C4-2B (cell line): ENCODE data around the gene TNFRSF21.

Source experiments
- CTCF ChIP-seq: fragments of 450-650 bp; conservative IDR thresholded peaks from 2 replicates; pipeline ENCODE4 v1.5.1; 2017; ENCODE audit warnings: mild to moderate bottlenecking
- ZFX ChIP-seq: fragments of 450-650 bp; IDR thresholded peaks from 2 replicates; pipeline ENCODE4 v1.6.1; 2017

- TF ChIP-seq CTCF (no peak), ZFX (no peak)
Observed at GRCh38 chr6:47300417-47300816, 9.3 kb downstream of the TNFRSF21 start.
